ENCODE measurements around the gene CAMSAP2. TPM values are rescaled to one million over a fixed set of nuclear protein-coding genes. Genes with fewer than 3 reads are reported as not detected.

CAMSAP2 gene
- total RNA-seq, 1 donor from 2014 or later = 43.9 TPM

DNA sequence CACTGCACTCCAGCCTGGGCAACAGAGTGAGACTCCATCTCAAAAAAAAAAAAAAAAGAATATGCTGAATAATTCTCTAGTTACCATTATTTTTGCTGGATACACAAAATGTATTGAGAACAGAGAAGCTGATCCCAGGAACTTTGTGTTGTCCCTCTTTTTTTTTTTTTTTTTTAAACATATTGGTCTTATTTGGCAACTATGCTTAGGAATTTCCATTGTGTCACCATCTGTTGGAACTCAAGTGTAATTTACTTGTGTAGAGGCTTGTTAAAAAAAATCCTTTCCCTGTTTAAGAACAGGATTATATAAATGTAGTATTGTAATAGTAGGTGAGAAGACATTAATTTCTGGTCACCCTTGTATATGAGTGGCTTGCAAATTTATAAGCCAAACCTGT is 28.6 kb downstream of the CAMSAP2 start:
- Mint-ChIP-seq H3K4me1 (no peaks in the 10 kb centered on the region), H3K9me3 (no peaks in the 10 kb centered on the region), H3K27me3 (ENCODE audit: insufficient read depth, low read depth) (no peaks in the 10 kb centered on the region), H3K4me3 (no peak overlapping the region), H3K36me3 (peaks cover 37% of the 10 kb centered on the region), H3K27ac (no peak overlapping the region)
- Histone ChIP-seq H3K79me2 (ENCODE audit: low read depth) (peaks cover 14% of the 10 kb centered on the region), H3K36me3 (peaks cover 11% of the 10 kb centered on the region), H2AFZ (replicated peaks) (no peak overlapping the region), H3K9ac (no peak overlapping the region), H3F3A (ENCODE audit: low read depth) (no peaks in the 10 kb centered on the region), H3K4me1 (no peaks in the 10 kb centered on the region), H3K9me3 (ENCODE audit: low read depth) (no peaks in the 10 kb centered on the region), H3K4me3 (no peak overlapping the region), H3K27ac (peak overlapping the region; percentile 1), H4K20me1 (ENCODE audit: low read depth) (no peaks in the 10 kb centered on the region), H3K4me2 (no peak overlapping the region), H3K27me3 (no peaks in the 10 kb centered on the region)
- no peak for DNase-seq (ENCODE audit: low spot score)
- TF ChIP-seq EZH2 (IDR thresholded peaks at IDR 0.05) = no peak
- TF ChIP-seq CTCF (IDR thresholded peaks at IDR 0.05) = no peak
- no peak for TF ChIP-seq EZH2phosphoT487 (IDR thresholded peaks at IDR 0.05)

- no peak for DNase-seq (ENCODE audit: low spot score)
- TF ChIP-seq EZH2 (IDR thresholded peaks at IDR 0.05) (no peak), CTCF (IDR thresholded peaks at IDR 0.05) (no peak), EZH2phosphoT487 (IDR thresholded peaks at IDR 0.05) (no peak)
- Mint-ChIP-seq H3K9me3 (no peaks in the 10 kb centered on the region), H3K27ac (no peak overlapping the region), H3K27me3 (ENCODE audit: insufficient read depth, low read depth) (no peaks in the 10 kb centered on the region), H3K4me3 (no peak overlapping the region), H3K36me3 (peaks cover 37% of the 10 kb centered on the region), H3K4me1 (peaks cover 7% of the 10 kb centered on the region)
- Histone ChIP-seq H3F3A (ENCODE audit: low read depth) (no peaks in the 10 kb centered on the region), H3K36me3 (peaks cover 4% of the 10 kb centered on the region), H3K4me2 (no peak overlapping the region), H3K9me3 (ENCODE audit: low read depth) (no peaks in the 10 kb centered on the region), H3K4me3 (no peak overlapping the region), H3K79me2 (ENCODE audit: low read depth) (peaks cover 12% of the 10 kb centered on the region), H3K9ac (no peak overlapping the region), H3K27ac (no peak overlapping the region), H3K27me3 (no peaks in the 10 kb centered on the region), H3K4me1 (no peaks in the 10 kb centered on the region), H4K20me1 (ENCODE audit: low read depth) (peaks cover 3% of the 10 kb centered on the region), H2AFZ (replicated peaks) (no peak overlapping the region)
Measured at GRCh38 chr1:200771625-200772555, 33.2 kb downstream of the CAMSAP2 start.

DNA sequence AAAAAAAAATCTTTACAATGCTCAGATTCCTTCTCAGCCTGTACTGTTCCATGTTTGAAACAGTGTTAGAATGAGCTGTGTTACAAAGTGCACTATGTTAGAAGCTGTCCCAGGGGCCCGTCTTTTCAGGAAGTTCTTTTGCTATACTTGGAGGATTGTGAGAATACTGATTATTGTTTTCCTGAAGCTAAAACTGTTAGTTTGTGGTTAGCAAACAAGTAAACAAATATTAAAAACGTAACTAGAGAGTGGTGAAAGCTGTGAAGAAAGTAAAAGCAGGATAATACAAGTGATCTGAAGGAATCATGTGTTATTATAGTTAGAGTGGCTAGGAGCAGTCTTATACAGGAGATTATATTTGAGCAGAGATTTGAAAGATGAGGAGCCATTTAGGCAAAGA is 35.6 kb downstream of the CAMSAP2 start:
- Histone ChIP-seq H3F3A (ENCODE audit: low read depth) (peaks cover 8% of the 10 kb centered on the region), H3K79me2 (ENCODE audit: low read depth) (peaks cover 16% of the 10 kb centered on the region), H2AFZ (replicated peaks) (no peak overlapping the region), H3K36me3 (no peaks in the 10 kb centered on the region), H3K9me3 (ENCODE audit: low read depth) (no peaks in the 10 kb centered on the region), H3K9ac (no peak overlapping the region), H3K4me2 (no peak overlapping the region), H3K4me1 (peaks cover 8% of the 10 kb centered on the region), H3K4me3 (no peak overlapping the region), H3K27me3 (no peaks in the 10 kb centered on the region), H4K20me1 (ENCODE audit: low read depth) (peaks cover 5% of the 10 kb centered on the region), H3K27ac (no peak overlapping the region)
- Mint-ChIP-seq H3K27me3 (ENCODE audit: insufficient read depth, low read depth) (no peaks in the 10 kb centered on the region), H3K27ac (no peak overlapping the region), H3K9me3 (no peaks in the 10 kb centered on the region), H3K4me1 (peaks cover 7% of the 10 kb centered on the region), H3K36me3 (peaks cover 30% of the 10 kb centered on the region), H3K4me3 (no peak overlapping the region)
- DNase-seq (ENCODE audit: low spot score) = no peak
- TF ChIP-seq EZH2 (IDR thresholded peaks at IDR 0.05) (no peak), EZH2phosphoT487 (IDR thresholded peaks at IDR 0.05) (no peak), CTCF (IDR thresholded peaks at IDR 0.05) (no peak)

All from neural progenitor cell (in vitro differentiated cells).